Liver (tissue), 9 donors: ENCODE measurements around the gene BARX2. TPM values are rescaled to one million over a fixed set of nuclear protein-coding genes. Genes with fewer than 3 reads are reported as not detected.

ENCODE experiments used
- DNase-seq: peaks from one replicate; pipeline ENCODE4 v3.0.0-alpha.2; 2017; ENCODE audit warnings: low spot score
- H3K27ac ChIP-seq, 2 donors: one replicate each; pipeline ENCODE4 v1.7.0; 2013; ENCODE audit warnings: inconsistent platforms in 2 of 2, low read length in 2 of 2, control low read depth in 1 of 2, low read depth in 1 of 2, mild to moderate bottlenecking in 1 of 2
- H3K27me3 ChIP-seq, 4 donors: one replicate each; pipeline versions ENCODE4 v1.6.1 to v1.7.0; 2013; ENCODE audit warnings: low read length in 3 of 4, inconsistent platforms in 1 of 4, mild to moderate bottlenecking in 1 of 4, moderate library complexity in 1 of 4; ENCODE audit not compliant: control insufficient read depth in 4 of 4, insufficient read depth in 4 of 4
- H3K36me3 ChIP-seq, 4 donors: one replicate each; pipeline versions ENCODE4 v1.6.1 to v1.7.0; 2013; ENCODE audit warnings: low read length in 3 of 4, mild to moderate bottlenecking in 3 of 4, low read depth in 1 of 4, moderate library complexity in 1 of 4; ENCODE audit not compliant: control insufficient read depth in 4 of 4, insufficient read depth in 3 of 4
- H3K4me1 ChIP-seq, 4 donors: one replicate each; pipeline versions ENCODE4 v1.6.1 to v1.7.0; 2013; ENCODE audit warnings: low read length in 3 of 4, mild to moderate bottlenecking in 3 of 4, moderate library complexity in 1 of 4; ENCODE audit not compliant: control insufficient read depth in 4 of 4, insufficient read depth in 4 of 4
- H3K4me3 ChIP-seq, 3 donors: one replicate each; pipeline versions ENCODE4 v1.6.1 to v1.7.0; 2013; ENCODE audit warnings: low read length in 3 of 3, control low read depth in 1 of 3, low read depth in 1 of 3, mild to moderate bottlenecking in 1 of 3
- H3K9ac ChIP-seq, 2 donors: one replicate each; pipeline ENCODE4 v1.7.0; 2013; ENCODE audit warnings: low read length in 2 of 2, mild to moderate bottlenecking in 2 of 2, moderate library complexity in 2 of 2, control low read depth in 1 of 2, low read depth in 1 of 2
- H3K9me3 ChIP-seq, 4 donors: one replicate each; pipeline versions ENCODE4 v1.6.1 to v1.7.0; 2013; ENCODE audit warnings: low read length in 3 of 4; ENCODE audit not compliant: control insufficient read depth in 4 of 4
- EGR1 ChIP-seq, 2 donors: IDR thresholded peaks; 2 replicates each; pipeline ENCODE4 v1.6.1; 2016 to 2018; ENCODE audit warnings: antibody characterized with exemption in 2 of 2, low read depth in 2 of 2
- FOXA1 ChIP-seq: IDR thresholded peaks from 2 replicates; pipeline ENCODE4 v1.6.1; 2016; ENCODE audit warnings: antibody characterized with exemption
- FOXA2 ChIP-seq: IDR thresholded peaks from 2 replicates; pipeline ENCODE4 v1.6.1; 2016; ENCODE audit warnings: antibody characterized with exemption
- GABPA ChIP-seq, 2 donors: IDR thresholded peaks in 1 of 2; conservative IDR thresholded peaks in 1 of 2; 2 replicates each; pipeline ENCODE4 v1.6.1; 2016; ENCODE audit warnings: antibody characterized with exemption in 2 of 2, mild to moderate bottlenecking in 1 of 2, moderate library complexity in 1 of 2
- HNF4A ChIP-seq, 2 donors: conservative IDR thresholded peaks; 2 replicates each; pipeline ENCODE4 v1.6.1; 2016; ENCODE audit warnings: antibody characterized with exemption in 2 of 2, mild to moderate bottlenecking in 2 of 2
- HNF4G ChIP-seq: IDR thresholded peaks from 2 replicates; pipeline ENCODE4 v1.6.1; 2016; ENCODE audit warnings: antibody characterized with exemption
- JUND ChIP-seq, 2 donors: IDR thresholded peaks; 2 replicates each; pipeline ENCODE4 v1.6.1; 2016; ENCODE audit warnings: antibody characterized with exemption in 2 of 2
- NR2F2 ChIP-seq: IDR thresholded peaks from 2 replicates; pipeline ENCODE4 v1.6.1; 2016; ENCODE audit warnings: antibody characterized with exemption
- RXRA ChIP-seq, 2 donors: IDR thresholded peaks; 2 replicates each; pipeline ENCODE4 v1.6.1; 2017 to 2018; ENCODE audit warnings: antibody characterized with exemption in 2 of 2, mild to moderate bottlenecking in 1 of 2
- SP1 ChIP-seq: IDR thresholded peaks from 2 replicates; pipeline ENCODE4 v1.6.1; 2018; ENCODE audit warnings: antibody characterized with exemption, mild to moderate bottlenecking
- TAF1 ChIP-seq: conservative IDR thresholded peaks from 2 replicates; pipeline ENCODE4 v1.6.1; 2016; ENCODE audit warnings: antibody characterized with exemption, mild to moderate bottlenecking
- YY1 ChIP-seq: IDR thresholded peaks from 2 replicates; pipeline ENCODE4 v1.6.1; 2016; ENCODE audit warnings: antibody characterized with exemption, mild to moderate bottlenecking
- WGBS: extraction: QIAGEN DNeasy Blood & Tissue Kit; methylation state at CpG from one replicate; pipeline ENCODE4 v1.1.7; 2013; 5-methylcytosine and 5-hydroxymethylcytosine counted together
- polyA plus RNA-seq, 2 donors: library from polyadenylated mRNA; stranded (reverse) in 1 of 2; unstranded in 1 of 2; fragments of 200-250 nt in 1 of 2; fragments of >200 nt in 1 of 2; fragmentation: Nextera tagmentation in 1 of 2; extraction: Ambion mirVana in 1 of 2; gene quantifications; one replicate each; pipeline versions ENCODE4 v1.2.1 to v1.2.3, GENCODE V29; 2013 to 2015
- total RNA-seq, 2 donors: library from RNA; depleted of rRNA; stranded (reverse); fragments of >200 nt; gene quantifications; one replicate each; pipeline ENCODE4 v1.2.3, GENCODE V29; 2014
- TF ChIP-seq, protein P1 (sequence below): IDR thresholded peaks from 2 replicates; pipeline ENCODE4 v1.6.1; 2016; ENCODE audit warnings: antibody characterized with exemption, mild to moderate bottlenecking
- TF ChIP-seq, protein P2 (sequence below): IDR thresholded peaks from 2 replicates; pipeline ENCODE4 v1.6.1; 2016; ENCODE audit warnings: antibody characterized with exemption
- TF ChIP-seq, protein P3 (sequence below): IDR thresholded peaks from 2 replicates; pipeline ENCODE4 v1.6.1; 2016; ENCODE audit warnings: antibody characterized with exemption
- TF ChIP-seq, protein P4 (sequence below): fragments of 150-350 bp; IDR thresholded peaks from 2 replicates; pipeline ENCODE4 v1.5.1; 2017; ENCODE audit warnings: improper control_type of control experiment, low read depth, low read length; ENCODE audit not compliant: missing input control
- TF ChIP-seq, protein P5 (sequence below): IDR thresholded peaks from 2 replicates; pipeline ENCODE4 v1.6.1; 2016; ENCODE audit warnings: antibody characterized with exemption
- donor health status: healthy.
- donor health status: healthy.
- donor health status: healthy.
- donor health status: healthy.
- donor health status: healthy.

Gene BARX2
- total and polyA plus RNA-seq, 4 donors, result not detected

DNA sequence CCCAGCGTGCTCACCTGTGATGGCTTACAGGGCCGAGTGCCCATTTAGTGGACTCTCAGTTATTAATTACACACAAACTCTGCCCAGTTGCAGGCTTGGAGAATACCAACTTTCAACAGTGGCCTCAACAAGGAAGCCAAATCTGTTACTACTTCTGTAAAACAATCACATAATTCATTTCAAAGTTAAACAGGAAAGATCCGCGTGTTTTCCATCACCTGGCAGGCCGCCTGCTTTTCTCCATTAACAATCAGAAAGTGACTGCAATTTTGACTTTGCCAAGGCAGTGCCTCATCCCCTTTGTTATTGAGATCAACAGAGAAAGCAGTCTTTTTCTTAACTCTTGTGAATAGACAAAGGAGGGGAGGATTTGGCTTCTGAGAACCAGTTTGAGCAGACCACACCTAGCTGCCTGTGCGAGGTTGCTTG is 77.7 kb downstream of the BARX2 start:
- no peak for DNase-seq
- 70% methylated on average over 6 of the region's 6 CpGs for WGBS
- H3K27ac ChIP-seq, result no peak overlapping the region
- no peak overlapping the region for H3K4me3 ChIP-seq
- no peaks in the 10 kb centered on the region for H3K4me1 ChIP-seq
- TF ChIP-seq GABPA (IDR thresholded peaks at IDR 0.05 in 1 of 2, conservative IDR thresholded peaks at IDR 0.05 in 1 of 2) (no peak), HNF4G (no peak), TAF1 (no peak), FOXA2 (no peak), FOXA1 (no peak), NR2F2 (no peak), YY1 (no peak), SP1 (no peak), RXRA (IDR thresholded peaks at IDR 0.05) (no peak), HNF4A (conservative IDR thresholded peaks at IDR 0.05) (no peak)
- TF ChIP-seq, protein P1, sequence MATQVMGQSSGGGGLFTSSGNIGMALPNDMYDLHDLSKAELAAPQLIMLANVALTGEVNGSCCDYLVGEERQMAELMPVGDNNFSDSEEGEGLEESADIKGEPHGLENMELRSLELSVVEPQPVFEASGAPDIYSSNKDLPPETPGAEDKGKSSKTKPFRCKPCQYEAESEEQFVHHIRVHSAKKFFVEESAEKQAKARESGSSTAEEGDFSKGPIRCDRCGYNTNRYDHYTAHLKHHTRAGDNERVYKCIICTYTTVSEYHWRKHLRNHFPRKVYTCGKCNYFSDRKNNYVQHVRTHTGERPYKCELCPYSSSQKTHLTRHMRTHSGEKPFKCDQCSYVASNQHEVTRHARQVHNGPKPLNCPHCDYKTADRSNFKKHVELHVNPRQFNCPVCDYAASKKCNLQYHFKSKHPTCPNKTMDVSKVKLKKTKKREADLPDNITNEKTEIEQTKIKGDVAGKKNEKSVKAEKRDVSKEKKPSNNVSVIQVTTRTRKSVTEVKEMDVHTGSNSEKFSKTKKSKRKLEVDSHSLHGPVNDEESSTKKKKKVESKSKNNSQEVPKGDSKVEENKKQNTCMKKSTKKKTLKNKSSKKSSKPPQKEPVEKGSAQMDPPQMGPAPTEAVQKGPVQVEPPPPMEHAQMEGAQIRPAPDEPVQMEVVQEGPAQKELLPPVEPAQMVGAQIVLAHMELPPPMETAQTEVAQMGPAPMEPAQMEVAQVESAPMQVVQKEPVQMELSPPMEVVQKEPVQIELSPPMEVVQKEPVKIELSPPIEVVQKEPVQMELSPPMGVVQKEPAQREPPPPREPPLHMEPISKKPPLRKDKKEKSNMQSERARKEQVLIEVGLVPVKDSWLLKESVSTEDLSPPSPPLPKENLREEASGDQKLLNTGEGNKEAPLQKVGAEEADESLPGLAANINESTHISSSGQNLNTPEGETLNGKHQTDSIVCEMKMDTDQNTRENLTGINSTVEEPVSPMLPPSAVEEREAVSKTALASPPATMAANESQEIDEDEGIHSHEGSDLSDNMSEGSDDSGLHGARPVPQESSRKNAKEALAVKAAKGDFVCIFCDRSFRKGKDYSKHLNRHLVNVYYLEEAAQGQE, result no peak
- TF ChIP-seq, protein P2, sequence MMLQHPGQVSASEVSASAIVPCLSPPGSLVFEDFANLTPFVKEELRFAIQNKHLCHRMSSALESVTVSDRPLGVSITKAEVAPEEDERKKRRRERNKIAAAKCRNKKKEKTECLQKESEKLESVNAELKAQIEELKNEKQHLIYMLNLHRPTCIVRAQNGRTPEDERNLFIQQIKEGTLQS, result no peak
- TF ChIP-seq, protein P3, sequence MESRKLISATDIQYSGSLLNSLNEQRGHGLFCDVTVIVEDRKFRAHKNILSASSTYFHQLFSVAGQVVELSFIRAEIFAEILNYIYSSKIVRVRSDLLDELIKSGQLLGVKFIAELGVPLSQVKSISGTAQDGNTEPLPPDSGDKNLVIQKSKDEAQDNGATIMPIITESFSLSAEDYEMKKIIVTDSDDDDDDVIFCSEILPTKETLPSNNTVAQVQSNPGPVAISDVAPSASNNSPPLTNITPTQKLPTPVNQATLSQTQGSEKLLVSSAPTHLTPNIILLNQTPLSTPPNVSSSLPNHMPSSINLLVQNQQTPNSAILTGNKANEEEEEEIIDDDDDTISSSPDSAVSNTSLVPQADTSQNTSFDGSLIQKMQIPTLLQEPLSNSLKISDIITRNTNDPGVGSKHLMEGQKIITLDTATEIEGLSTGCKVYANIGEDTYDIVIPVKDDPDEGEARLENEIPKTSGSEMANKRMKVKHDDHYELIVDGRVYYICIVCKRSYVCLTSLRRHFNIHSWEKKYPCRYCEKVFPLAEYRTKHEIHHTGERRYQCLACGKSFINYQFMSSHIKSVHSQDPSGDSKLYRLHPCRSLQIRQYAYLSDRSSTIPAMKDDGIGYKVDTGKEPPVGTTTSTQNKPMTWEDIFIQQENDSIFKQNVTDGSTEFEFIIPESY, result no peak
- no peaks in the 10 kb centered on the region for H3K36me3 ChIP-seq
- no peak overlapping the region for H3K9ac ChIP-seq
- peaks cover 0 to 4% (median 1%) of the 10 kb centered on the region in 4 donors for H3K9me3 ChIP-seq
- peaks cover 0 to under 1% (median 0%) of the 10 kb centered on the region in 4 donors for H3K27me3 ChIP-seq

DNA sequence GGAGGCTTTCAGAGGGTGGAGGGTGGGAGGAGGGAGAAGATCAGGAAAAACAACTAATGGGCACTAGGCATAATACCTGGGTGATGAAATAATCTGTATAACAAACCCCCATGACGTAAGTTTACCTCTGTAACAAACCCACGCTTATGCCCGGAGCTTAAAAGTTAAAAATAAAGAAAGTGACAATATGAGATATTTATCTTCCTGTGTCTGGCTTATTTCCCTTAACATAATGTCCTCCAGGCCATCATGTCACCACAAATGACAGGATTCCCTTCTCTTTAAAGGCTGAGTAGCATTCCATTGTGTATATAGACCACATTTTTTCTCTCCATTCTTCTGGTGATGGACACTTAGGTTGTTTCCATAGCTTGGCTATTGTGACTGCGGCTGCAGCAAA is 79.5 kb downstream of the BARX2 start:
- DNase-seq, result no peak
- no peak overlapping the region for H3K4me3 ChIP-seq
- no peak overlapping the region for H3K9ac ChIP-seq
- H3K27me3 ChIP-seq, result peaks cover 0 to 3% (median 0%) of the 10 kb centered on the region in 4 donors
- H3K9me3 ChIP-seq, result no peaks in the 10 kb centered on the region
- H3K27ac ChIP-seq, result no peak overlapping the region
- WGBS, result 85% methylated on average over 4 of the region's 4 CpGs
- H3K36me3 ChIP-seq, result no peaks in the 10 kb centered on the region
- H3K4me1 ChIP-seq, result no peaks in the 10 kb centered on the region
- TF ChIP-seq RXRA (IDR thresholded peaks at IDR 0.05), result no peak
- no peak for TF ChIP-seq NR2F2
- no peak for TF ChIP-seq HNF4A (conservative IDR thresholded peaks at IDR 0.05)
- no peak for TF ChIP-seq GABPA (IDR thresholded peaks at IDR 0.05 in 1 of 2, conservative IDR thresholded peaks at IDR 0.05 in 1 of 2)
- TF ChIP-seq TAF1, result no peak
- TF ChIP-seq YY1, result no peak
- TF ChIP-seq EGR1 (IDR thresholded peaks at IDR 0.05; ENCODE audit: low read depth in 2 of 2), result no peak
- TF ChIP-seq, protein P2, result no peak
- TF ChIP-seq JUND (IDR thresholded peaks at IDR 0.05), result no peak
- TF ChIP-seq SP1, result no peak
- no peak for TF ChIP-seq FOXA1
- TF ChIP-seq FOXA2, result no peak
- TF ChIP-seq, protein P4, sequence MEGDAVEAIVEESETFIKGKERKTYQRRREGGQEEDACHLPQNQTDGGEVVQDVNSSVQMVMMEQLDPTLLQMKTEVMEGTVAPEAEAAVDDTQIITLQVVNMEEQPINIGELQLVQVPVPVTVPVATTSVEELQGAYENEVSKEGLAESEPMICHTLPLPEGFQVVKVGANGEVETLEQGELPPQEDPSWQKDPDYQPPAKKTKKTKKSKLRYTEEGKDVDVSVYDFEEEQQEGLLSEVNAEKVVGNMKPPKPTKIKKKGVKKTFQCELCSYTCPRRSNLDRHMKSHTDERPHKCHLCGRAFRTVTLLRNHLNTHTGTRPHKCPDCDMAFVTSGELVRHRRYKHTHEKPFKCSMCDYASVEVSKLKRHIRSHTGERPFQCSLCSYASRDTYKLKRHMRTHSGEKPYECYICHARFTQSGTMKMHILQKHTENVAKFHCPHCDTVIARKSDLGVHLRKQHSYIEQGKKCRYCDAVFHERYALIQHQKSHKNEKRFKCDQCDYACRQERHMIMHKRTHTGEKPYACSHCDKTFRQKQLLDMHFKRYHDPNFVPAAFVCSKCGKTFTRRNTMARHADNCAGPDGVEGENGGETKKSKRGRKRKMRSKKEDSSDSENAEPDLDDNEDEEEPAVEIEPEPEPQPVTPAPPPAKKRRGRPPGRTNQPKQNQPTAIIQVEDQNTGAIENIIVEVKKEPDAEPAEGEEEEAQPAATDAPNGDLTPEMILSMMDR, result no peak
- TF ChIP-seq, protein P5, sequence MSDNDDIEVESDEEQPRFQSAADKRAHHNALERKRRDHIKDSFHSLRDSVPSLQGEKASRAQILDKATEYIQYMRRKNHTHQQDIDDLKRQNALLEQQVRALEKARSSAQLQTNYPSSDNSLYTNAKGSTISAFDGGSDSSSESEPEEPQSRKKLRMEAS, result no peak
- TF ChIP-seq, protein P3, result no peak
- no peak for TF ChIP-seq HNF4G
- TF ChIP-seq, protein P1, result no peak
